IMR-90 (cell line): ENCODE data around the gene C1orf116.

ENCODE experiments used
- CEBPB ChIP-seq: IDR thresholded peaks from 2 replicates; pipeline ENCODE4 v1.6.1; 2012; ENCODE audit warnings: low read depth, low read length, improper control_type of control experiment
- MAFK ChIP-seq: IDR thresholded peaks from 2 replicates; pipeline ENCODE4 v1.6.1; 2012; ENCODE audit warnings: low read depth, low read length, improper control_type of control experiment
- TF ChIP-seq, protein P1 (sequence below): conservative IDR thresholded peaks from 2 replicates; pipeline ENCODE4 v1.5.1; 2012; ENCODE audit warnings: mild to moderate bottlenecking, low read depth, low read length, improper control_type of control experiment

DNA sequence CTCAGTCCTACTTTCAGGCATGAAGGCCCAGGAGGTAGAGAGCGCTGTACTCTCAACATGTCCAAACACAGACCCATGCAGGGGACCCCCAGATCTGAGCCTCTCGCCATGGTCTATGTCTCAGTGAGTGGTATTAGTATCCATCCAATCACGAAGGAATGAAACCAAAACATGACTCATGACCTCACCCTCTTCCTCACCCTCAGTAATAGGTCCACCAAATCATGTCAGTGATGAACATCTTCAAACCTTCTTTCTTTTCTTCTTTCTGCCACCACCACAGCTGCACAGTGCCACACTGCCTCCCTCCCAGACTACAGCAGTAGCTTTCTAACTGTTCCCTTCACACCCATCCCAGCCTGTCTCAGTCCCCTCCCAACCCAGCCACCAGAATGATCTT lies 16.8 kb downstream of the C1orf116 start:
- TF ChIP-seq, protein P1, sequence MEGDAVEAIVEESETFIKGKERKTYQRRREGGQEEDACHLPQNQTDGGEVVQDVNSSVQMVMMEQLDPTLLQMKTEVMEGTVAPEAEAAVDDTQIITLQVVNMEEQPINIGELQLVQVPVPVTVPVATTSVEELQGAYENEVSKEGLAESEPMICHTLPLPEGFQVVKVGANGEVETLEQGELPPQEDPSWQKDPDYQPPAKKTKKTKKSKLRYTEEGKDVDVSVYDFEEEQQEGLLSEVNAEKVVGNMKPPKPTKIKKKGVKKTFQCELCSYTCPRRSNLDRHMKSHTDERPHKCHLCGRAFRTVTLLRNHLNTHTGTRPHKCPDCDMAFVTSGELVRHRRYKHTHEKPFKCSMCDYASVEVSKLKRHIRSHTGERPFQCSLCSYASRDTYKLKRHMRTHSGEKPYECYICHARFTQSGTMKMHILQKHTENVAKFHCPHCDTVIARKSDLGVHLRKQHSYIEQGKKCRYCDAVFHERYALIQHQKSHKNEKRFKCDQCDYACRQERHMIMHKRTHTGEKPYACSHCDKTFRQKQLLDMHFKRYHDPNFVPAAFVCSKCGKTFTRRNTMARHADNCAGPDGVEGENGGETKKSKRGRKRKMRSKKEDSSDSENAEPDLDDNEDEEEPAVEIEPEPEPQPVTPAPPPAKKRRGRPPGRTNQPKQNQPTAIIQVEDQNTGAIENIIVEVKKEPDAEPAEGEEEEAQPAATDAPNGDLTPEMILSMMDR, result no peak
- no peak for TF ChIP-seq CEBPB
- TF ChIP-seq MAFK, result no peak
